ENCODE results near the gene VPS13C. TPM values are rescaled to one million over a fixed set of nuclear protein-coding genes. Genes with fewer than 3 reads are reported as not detected.

The VPS13C gene
- total RNA-seq, 1 experiment from 2014 or later = 12.7 TPM

DNA sequence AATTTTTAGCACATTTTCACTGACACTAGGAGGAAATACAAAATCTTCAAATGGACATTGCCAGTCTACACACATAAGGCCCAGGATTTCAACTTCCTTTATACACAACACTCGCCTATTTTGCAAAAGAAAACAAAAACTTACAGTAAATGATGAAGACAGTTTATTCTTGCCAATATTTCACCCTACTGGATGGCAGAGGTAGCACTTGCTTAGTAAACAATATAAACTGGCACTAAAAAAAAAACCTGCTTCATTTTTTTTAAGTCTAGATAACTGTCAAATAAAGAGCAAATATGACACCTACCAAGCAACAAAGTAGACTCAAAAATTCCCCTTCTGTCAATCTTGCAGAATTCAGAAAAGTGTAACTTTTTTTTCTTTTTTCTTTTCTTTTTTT lies 204.0 kb downstream of the VPS13C start:
- DNase-seq (ENCODE audit: low spot score) = no peak

DNA sequence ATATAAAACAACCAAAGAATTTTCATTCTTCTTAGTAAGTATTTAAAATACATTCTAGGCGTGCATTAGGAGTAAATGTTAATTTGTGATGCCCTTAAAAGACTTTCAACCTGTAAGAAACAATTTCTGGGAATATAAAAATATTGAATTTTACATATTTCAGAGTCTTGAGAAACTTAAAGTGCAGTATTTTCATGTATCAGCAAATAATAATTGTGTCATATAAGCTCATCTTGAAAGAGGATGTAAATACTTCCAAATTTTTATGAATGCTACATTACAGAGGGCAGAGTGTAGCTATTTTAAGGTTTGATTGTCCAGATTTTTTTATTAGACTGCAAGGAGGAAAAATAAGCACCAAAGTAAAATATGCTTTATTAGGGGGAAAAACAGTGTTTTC lies 207.1 kb downstream of the VPS13C start:
- no peak for DNase-seq (ENCODE audit: low spot score)

DNA sequence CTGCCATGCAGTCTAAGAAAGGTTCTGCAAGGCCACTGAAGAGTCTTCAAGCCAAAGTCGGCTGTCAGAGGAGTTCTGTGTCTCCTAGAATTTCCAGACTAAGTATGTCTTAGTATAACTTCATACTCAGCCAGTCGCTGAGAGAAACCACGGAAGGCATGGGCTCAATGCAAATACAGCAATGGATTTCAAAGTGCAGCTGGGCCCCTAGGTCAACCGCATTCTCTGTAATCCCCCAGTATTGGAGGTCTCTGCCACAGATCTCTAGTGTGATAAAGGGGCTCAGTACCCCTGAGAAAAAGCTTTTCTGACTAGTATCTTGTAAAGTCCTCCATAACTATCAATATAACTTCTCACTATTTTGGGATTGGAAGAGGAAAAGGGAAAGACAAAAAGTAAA lies 208.3 kb downstream of the VPS13C start:
- DNase-seq (ENCODE audit: low spot score) = no peak

GRCh38 chr15:61849447-61849846 lies 210.8 kb downstream of the VPS13C start:
- no peak for DNase-seq (ENCODE audit: low spot score)

DNA sequence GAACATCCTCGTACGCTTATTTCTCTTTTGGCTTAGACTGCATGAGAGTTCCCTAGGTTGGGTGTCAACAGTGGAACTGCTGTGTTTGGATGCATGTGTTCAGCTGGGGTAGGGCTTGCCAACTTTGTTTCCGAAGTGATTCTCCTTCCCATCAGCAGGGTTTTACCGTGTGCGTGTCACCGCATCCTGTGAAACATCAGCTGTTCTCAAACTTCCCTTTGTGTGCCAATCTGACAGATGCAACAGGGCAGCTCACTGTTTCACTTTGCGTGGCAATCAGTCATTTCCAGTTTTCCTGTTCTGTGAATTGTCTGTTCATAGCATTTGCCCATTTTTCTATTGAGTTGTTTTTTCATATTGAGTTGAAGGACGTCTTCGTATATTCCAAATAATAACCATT lies 218.8 kb downstream of the VPS13C start:
- no peak for DNase-seq (ENCODE audit: low spot score)

DNA sequence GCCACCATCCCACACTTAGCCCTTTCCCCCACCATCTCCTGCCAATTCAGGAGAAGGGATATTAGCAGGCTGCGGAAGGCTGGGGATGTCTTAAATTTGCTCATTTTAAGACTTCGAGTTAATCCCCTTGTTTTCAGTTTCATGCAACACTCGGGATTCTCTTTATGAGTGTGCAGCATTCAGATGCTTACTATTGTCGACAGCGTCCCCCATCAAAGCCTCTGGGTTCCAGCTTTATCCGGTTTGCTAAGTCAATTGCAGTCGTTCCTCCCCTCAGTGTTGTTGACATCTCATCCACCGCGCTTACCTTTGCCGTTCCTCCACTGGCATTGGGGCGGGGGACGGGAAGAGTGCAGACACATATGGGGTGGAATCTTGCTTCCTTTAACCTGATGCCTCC lies 220.2 kb downstream of the VPS13C start:
- no peak for DNase-seq (ENCODE audit: low spot score)

GRCh38 chr15:61839546-61839945 lies 220.7 kb downstream of the VPS13C start:
- no peak for DNase-seq (ENCODE audit: low spot score)

DNA sequence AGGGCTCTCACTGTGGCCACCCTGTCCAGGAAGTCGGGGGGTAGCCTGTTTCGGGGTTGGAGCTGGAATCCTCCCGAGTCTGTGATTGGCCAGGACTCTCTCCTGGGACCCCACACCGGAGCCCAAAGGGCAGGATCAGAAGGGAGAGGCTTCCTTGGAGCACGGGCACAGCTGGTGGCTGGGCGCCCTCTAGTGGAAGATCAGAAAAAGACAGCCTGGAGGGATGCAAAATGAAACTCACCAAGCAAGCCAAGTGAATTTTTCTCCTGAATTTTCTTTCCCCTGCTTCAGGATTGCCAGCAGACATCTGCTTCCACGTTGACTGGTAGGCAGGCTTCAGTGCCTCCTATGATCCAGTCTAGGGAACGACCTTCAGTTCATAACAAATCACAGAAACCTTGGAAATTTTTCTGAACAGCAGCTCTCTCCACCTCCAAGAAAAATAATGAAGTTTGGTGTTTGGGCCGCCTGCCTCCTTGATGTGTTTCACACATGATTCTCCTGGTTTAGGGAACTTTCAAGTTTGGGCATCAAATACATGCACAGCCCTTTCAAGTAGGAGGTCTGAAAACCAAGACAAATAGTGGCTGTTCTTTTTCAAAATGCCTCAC lies 224.6 kb downstream of the VPS13C start:
- peak; percentile 72 for DNase-seq (ENCODE audit: low spot score)

GRCh38 chr15:61835029-61835428 lies 225.2 kb downstream of the VPS13C start:
- no peak for DNase-seq (ENCODE audit: low spot score)

GRCh38 chr15:61834076-61834697 lies 226.1 kb downstream of the VPS13C start:
- peak; percentile 92 for DNase-seq (ENCODE audit: low spot score)

- DNase-seq (ENCODE audit: low spot score) = no peak
These were observed 228.0 kb downstream of the VPS13C start for GRCh38 chr15:61832223-61832622.

GRCh38 chr15:61831505-61831921 lies 228.7 kb downstream of the VPS13C start:
- DNase-seq (ENCODE audit: low spot score) = no peak

DNA sequence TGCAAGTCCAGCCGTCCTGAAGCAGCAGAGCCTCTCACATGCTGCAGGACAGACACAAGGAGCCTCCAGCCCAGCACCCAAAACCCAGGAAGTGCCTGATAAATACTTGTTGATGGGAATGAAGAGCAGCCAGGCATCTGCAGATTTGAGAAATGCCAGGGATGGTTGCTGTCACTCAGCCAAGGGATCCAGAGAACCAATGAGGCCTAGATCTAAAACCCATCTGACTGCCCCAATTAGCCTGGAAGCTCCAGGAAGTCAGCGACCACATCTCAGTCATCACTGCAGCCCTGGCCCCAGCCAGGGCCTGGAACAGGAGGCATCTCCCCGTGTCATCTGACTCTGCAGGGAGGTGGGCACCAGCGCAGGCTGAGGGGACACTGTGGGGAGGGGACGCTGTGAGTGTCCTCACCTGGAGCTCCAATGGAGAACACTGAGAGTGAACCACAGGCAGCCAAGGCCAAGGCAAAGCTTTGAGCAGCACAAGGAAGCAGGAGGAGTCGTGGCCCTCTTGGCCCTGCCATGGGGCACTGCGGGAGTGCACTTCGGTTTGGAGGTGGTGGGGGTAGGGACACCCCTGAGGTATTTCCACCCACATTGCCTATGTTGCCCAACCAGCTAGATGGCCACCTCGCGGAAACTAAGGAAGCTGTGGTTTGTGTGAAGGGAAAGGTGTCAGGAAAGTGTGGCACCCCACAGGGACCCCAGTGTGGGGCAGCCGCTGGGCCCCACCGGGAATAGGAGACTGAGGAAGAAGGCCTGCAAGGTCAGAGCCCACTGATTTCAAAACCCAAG lies 229.5 kb downstream of the VPS13C start:
- DNase-seq (ENCODE audit: low spot score) = no peak

DNA sequence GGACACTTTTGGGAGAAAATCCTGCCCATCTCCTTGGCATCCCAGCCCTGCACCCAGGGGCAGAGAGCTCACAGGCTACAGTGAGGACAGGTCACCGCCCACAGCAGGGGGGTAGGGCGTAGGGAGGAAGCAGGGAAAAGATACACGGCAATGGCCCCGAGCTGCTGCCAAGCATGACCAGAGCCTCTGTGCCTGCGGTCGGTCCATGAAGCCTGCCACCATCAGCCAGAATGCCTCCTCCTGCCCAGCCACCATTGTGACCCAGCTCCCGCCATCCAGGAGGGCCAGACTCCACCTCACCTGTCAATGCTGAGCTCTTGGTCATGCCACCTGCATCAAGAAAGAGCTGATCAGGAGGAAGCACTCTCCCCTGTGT lies 230.7 kb downstream of the VPS13C start:
- no peak for DNase-seq (ENCODE audit: low spot score)

- DNase-seq (ENCODE audit: low spot score) = no peak
These were observed 231.3 kb downstream of the VPS13C start for GRCh38 chr15:61828860-61829513.

GRCh38 chr15:61828008-61828407 lies 232.2 kb downstream of the VPS13C start:
- DNase-seq (ENCODE audit: low spot score) = peak; percentile 23

DNA sequence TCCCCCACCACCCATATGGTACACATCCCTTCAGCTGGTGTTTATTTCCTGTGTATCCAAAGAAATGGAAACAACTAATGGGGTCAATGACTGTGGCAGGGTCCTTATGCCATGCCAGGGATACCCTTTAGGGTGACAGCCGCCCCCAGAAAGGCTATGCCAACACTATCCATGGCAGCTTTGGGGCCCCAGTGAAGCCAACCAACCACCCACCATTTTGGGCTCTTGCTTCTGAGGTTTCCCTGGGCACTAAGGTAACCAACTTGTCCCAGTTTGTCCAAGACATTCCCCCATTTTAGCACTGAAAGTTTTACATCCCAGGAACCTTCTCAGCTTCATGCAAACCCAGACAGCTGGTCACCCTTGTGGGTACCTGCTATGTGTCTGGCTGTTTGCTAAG lies 233.1 kb downstream of the VPS13C start:
- DNase-seq (ENCODE audit: low spot score) = no peak

DNA sequence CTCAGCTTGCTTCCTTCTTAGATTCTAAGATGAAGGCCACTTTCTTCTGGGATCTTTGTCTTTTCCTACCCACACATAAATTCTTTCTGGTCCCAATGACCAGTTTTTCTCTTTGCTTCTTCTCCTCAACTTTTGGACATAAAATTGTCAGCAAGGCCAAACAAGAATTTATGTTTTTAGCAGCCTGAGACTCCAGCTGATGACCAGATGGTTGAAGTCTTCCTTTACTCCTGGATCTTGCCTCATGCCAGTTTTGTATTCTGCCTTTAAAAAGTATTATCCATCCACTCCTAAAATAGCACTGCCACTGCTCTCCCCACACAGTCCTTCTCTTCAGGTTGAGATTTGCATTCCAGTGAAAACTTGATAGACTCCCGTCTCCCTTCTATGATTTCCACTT lies 236.0 kb downstream of the VPS13C start:
- DNase-seq (ENCODE audit: low spot score) = no peak

DNA sequence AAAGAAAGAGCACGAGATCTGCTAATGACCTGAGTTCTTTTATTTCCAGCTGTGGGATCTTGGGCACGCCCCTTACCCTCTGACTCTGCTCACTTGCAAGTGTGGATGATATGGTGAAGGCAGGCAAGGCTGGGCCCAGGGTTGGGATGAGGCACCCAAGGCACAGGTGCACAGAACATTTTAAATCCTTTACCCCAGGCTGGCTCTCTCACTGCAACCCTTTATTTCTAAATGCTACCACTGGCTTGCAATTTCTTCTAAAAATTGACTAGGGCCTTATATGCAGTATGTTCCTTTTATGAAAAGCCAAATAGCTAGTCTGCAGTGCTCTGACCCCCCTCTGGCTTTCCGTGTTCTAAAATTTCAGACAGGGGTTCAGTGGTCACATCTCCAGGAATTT lies 237.7 kb downstream of the VPS13C start:
- DNase-seq (ENCODE audit: low spot score) = no peak

- no peak for DNase-seq (ENCODE audit: low spot score)
These were observed 239.3 kb downstream of the VPS13C start for GRCh38 chr15:61820951-61821350.

GRCh38 chr15:61820212-61820611 lies 240.0 kb downstream of the VPS13C start:
- DNase-seq (ENCODE audit: low spot score) = no peak

GRCh38 chr15:61819386-61819785 lies 240.9 kb downstream of the VPS13C start:
- DNase-seq (ENCODE audit: low spot score) = no peak
